Fibroblast of pulmonary artery (primary cell): ENCODE data around the gene TMEM9B.

Experiments used
- DNase-seq: peaks from one replicate; pipeline ENCODE4 v3.0.0-alpha.2; 2010; ENCODE audit warnings: low read depth
- H3K4me3 ChIP-seq: replicated peaks from 2 replicates; pipeline ENCODE4 v1.5.1; 2011; ENCODE audit warnings: low read depth, mild to moderate bottlenecking, control low read depth, low read length, moderate library complexity
- TF ChIP-seq, protein P1 (sequence below): IDR thresholded peaks from 2 replicates; pipeline ENCODE4 v1.5.1; 2011; ENCODE audit warnings: mild to moderate bottlenecking, control low read depth, low read length, inconsistent platforms; ENCODE audit errors: missing control alignments

Gene TMEM9B

DNA sequence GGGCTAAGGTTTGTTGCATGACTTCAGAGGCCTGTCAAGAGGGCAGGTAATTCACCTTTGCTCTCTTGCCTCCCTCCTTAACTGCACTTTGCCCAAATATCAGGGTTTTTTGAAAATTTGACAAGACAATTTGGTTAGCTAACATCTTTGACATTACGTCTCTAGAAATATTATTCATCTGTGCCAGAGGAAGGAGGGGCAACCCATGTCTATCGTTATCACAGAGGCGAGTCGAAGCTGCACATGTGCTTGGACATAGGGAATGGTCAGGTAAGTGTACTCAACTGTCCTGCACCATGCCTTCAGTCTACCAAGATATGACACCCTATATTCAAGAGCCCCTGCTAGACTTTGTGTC lies 49.6 kb downstream of the TMEM9B start:
- TF ChIP-seq, protein P1, sequence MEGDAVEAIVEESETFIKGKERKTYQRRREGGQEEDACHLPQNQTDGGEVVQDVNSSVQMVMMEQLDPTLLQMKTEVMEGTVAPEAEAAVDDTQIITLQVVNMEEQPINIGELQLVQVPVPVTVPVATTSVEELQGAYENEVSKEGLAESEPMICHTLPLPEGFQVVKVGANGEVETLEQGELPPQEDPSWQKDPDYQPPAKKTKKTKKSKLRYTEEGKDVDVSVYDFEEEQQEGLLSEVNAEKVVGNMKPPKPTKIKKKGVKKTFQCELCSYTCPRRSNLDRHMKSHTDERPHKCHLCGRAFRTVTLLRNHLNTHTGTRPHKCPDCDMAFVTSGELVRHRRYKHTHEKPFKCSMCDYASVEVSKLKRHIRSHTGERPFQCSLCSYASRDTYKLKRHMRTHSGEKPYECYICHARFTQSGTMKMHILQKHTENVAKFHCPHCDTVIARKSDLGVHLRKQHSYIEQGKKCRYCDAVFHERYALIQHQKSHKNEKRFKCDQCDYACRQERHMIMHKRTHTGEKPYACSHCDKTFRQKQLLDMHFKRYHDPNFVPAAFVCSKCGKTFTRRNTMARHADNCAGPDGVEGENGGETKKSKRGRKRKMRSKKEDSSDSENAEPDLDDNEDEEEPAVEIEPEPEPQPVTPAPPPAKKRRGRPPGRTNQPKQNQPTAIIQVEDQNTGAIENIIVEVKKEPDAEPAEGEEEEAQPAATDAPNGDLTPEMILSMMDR, result no peak
- DNase-seq, result no peak
- H3K4me3 ChIP-seq, result peak overlapping the region; percentile 41

DNA sequence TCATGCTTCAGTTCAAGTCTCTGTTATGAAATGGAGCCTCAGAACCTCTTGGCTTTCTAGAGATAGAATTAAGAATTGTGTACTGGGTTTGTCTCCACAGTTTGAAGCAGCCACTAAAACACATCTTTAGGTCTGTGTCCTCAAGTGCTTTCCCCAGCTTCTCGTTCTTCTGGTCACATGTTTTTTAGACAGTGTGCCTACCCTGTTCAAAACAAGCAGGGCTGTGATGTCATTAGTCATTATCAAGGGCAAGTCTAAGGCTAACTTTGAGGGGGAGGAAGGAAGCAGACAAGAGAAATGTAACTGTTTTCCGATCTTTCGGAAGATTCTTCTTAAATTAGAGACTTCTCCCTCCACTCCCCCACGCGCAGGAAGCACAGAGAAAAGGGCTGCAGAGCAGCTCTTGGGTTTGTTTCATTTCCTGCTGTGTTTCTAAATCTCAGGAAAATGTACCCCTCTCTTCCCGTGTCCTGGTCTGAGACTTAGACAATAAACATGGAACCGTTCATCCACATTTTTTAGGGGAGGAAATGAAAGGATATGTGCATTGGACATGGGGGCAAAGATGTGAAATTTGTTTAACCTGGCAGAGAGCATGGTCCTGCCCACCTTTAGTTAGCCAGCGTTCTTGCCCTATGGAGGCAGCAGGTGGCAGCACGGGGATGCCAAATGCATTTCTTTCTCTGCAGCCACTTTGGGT lies 50.1 kb downstream of the TMEM9B start:
- TF ChIP-seq, protein P1, result peak; percentile 75
- peak overlapping the region; percentile 41 for H3K4me3 ChIP-seq
- peak; percentile 73 for DNase-seq

DNA sequence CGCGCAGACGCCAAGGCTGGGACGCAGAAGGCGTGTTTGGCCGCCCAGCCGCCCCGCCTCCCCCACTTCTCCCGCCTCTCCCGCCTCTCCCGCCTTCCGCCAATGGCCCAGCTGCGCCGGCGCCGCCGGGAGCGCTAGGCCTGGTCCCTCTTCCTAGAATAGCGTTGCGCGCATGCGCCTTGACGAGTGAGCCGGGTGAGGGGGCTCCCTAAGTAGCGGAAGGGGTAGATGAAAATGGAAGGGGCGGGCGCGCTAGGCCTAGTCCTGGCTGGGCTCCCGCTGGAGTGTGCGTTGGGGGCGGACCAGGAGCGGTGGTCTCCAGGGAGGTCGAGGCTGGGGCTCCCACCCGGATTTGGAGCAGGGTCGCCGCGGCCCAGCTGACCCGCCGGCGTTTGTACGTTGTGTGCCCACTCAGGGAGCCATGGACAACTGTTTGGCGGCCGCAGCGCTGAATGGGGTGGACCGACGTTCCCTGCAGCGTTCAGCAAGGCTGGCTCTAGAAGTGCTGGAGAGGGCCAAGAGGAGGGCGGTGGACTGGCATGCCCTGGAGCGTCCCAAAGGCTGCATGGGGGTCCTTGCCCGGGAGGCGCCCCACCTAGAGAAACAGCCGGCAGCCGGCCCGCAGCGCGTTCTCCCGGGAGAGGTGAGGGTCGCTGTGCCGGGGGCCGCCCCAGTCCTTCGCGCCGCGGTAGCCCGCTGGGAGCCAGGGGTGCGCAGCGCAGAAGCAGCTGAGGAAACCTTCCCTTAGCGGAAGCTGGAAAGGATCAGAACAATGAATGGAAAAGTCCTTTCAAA lies 53.0 kb downstream of the TMEM9B start, which contains the start of gene AKIP1:
AKIP1 (plus strand) TSS at position 161 of the 795 bp plus-strand sequence; CDS start at position 422, 261 bp downstream.
- peak within 1 kb of the TSS; percentile 82 for H3K4me3 ChIP-seq
- peak; percentile 95 for DNase-seq
- TF ChIP-seq, protein P1, result no peak

DNA sequence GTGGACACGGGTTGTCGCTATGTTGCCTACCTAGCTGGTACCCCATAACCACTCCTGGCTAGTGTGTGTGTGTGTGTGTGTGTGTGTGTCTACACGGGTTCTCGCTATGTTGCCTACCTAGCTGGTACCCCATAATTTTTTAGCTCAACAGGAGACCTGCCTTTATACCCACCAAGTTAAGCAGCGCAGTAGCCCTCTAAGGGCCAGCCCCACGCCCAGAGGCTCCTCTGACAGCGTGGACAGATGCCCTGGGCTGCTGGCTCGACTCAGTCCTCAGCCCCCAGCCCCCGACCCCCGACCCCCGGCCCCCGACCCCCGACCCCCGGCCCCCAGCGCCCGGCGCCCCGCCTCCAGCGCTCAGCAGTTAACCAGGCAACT lies 53.6 kb downstream of the TMEM9B start:
- DNase-seq, result no peak

DNA sequence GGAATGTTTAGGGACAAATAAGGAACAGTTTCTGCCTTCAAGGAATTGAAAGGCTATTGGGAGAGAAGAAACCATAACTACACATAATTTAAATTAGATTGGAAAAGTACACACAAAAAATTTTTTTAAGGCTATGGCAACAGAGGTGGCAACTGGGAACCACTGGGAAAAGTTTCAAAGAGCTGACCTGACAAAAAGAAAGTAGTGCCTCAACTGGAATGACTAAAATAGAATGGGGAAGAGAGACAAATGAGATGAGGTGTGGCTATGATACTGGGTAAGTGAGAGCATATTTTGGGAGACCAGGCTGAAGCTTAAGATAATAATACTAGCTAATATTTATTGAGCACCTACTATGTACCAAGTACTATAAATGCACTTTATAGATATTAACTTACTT lies 56.1 kb downstream of the TMEM9B start:
- TF ChIP-seq, protein P1, result no peak
- no peak overlapping the region for H3K4me3 ChIP-seq
- DNase-seq, result no peak

More for the DNA sequence above, 53.6 kb downstream of the TMEM9B start:
- peak overlapping the region; percentile 82 for H3K4me3 ChIP-seq
- TF ChIP-seq, protein P1, result no peak

DNA sequence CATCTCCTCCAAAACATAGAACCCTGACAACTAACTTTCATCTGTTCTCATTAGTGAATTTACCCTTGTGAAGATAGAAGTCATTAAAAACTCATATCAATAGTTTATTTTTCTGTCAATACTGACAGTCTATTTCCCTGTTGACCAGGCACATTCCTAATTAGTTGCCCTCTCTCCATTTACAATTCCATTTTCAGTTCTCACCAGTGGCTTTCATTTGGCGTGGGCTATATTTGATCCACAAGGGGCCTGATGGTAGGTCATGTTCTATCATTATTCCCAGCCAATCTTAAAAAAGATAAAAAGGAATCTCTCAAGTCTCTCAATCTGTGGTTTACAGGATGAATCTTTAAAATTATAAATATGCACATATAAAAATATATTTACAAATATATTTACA lies 57.1 kb downstream of the TMEM9B start:
- no peak overlapping the region for H3K4me3 ChIP-seq
- DNase-seq, result no peak
- TF ChIP-seq, protein P1, result no peak
